Stimulated activated CD8-positive, alpha-beta memory T cell treated with anti-CD3 and anti-CD28 coated beads, Interleukin-15, amount 100 ng/mL, for 48 hours (primary cell): ENCODE results near the gene NR0B2.
"Not testable (repeated sequence)": the region's sequence is repeated elsewhere in the genome, so short reads cannot be mapped to it uniquely, and the experiment has no call there.

Source experiments
- DNase-seq, 2 donors: peaks; one replicate each; pipeline ENCODE4 v3.0.0-alpha.2; 2020; ENCODE audit warnings: low read depth in 2 of 2

Gene NR0B2

DNA sequence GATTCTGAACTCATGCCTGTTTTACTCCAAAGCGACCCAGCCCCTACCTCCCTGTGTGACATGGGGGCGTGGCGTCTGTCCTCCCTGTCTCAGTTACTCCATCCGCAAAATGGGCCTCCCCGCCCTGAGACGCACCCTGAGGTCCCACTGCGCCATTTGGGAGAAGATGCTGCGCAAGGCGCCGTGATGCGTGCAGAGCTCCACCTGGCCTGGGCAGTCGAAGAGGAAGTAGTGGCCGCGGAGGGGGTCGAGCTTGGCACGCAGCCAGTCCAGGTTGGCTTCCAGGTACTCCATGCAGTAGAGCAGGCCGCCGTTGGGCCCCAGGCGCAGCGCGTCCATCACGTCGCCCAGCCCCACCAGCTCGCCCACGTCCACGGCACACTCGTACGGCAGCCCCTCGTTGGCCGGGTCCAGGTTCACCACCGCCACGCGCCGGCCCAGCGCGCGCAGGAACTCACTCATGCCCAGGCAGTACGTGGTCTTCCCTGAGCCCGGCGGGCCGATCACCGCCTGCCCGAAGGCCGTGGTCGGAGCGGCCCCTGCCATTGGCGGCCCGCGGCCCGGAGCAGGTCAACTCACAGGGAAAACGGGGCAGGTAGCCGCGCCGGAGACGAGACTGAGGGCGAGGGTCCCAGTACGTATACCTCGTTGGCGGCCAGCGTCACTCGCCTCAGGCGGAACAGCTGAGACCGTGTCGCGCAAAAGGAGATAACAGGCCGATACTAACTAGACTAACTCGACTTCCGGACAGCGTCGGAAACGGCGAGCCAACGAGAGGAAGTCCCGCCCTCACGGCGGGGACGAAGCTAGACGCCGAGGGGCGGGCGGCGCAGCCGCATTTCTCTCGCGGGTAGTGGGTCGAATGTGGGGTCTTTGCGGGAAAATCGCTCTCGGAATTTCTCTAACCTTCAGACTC, 24.0 kb downstream of the NR0B2 start, which contains the start of gene GPN2:
GPN2 (minus strand) TSS at position 733 of the 916 bp plus-strand sequence; CDS start at position 546, 187 bp downstream.
- peak; percentile 69 to 71 for DNase-seq

DNA sequence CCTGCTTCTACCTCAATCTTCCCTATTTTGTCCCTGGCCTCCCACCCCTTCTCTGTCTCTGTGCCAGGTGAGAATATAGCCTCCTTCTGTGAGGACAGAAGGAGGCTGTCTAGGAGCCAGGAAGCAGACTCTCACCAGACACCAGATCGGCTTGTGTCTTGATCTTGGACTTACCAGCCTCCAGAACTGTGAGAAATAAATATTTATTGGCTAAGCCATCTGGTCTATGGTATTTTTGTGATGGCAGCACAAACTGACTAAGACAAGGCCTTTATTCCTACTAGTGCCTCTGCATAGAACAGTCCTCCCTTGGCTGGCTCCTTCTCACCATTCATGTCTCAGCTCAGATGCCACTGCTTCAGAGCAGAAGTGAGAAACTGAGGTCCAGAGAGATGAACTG, 25.5 kb downstream of the NR0B2 start:
- no peak for DNase-seq

- no peak for DNase-seq
Observed at GRCh38 chr1:26887125-26887524, 26.6 kb downstream of the NR0B2 start.

DNA sequence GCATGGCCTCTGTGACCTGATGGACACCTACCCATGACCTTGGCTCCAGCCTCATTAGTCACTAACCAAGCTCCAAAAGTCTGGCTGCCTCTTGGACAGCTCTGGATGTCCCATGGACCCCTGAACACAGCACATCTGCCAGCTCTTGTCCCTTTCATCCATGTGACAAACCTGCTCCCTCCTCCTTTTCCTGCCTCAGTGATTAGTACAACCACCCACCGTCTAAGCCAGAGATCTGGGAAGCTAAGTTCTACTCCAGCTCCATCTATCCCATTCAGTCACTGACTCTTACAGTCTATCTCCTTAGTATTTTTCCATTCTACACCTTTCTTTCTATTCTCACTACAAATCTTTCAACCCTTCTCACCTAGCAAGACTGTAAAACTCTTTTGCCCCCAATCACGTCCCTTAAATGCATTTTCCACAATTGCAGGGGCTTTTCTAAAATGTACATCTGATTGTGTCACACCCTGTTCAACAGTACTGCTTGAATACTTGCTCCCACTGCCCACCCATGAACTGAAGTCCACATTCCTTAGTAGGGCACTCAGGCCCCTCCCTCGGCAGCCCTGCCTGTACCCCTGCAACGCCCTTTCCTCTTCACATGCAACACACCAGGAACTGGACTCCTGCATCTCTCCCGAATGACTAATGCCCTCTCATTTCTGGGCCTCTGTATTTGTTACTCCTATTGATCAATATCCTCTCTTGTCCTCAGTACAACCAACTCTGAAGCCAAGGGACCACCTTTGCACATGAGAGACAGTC, 30.9 kb downstream of the NR0B2 start:
- no peak for DNase-seq

GRCh38 chr1:26881611-26882010, 32.2 kb downstream of the NR0B2 start:
- not testable (repeated sequence) for DNase-seq

- DNase-seq = no peak
Observed at GRCh38 chr1:26879793-26880192, 34.0 kb downstream of the NR0B2 start.

DNA sequence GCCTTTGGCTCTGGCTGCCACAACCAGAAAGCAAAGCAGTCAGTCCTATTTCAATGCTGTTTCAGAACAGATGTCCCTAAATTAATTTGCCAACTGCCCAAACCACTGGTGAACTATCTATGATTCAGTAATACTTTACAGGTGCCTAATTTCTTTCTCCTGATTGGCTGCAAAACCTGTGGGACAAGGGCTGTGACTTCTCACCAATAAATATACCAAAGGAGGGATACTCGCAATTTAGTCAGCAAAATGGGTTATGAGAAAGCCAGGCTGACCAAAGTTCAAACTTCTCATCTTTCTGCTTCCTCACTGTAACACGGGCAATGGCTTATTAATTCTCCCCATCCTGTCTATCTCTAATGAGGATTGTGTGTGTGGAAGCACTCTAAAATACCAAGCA, 36.4 kb downstream of the NR0B2 start:
- no peak for DNase-seq

GRCh38 chr1:26874896-26875295, 38.9 kb downstream of the NR0B2 start:
- no peak for DNase-seq

GRCh38 chr1:26873097-26873496, 40.7 kb downstream of the NR0B2 start:
- not testable (repeated sequence) for DNase-seq

- peak; percentile 95 to 97 for DNase-seq
Observed at GRCh38 chr1:26864610-26865480, 48.9 kb downstream of the NR0B2 start.

GRCh38 chr1:26863685-26864077, 50.1 kb downstream of the NR0B2 start:
- no peak for DNase-seq

DNA sequence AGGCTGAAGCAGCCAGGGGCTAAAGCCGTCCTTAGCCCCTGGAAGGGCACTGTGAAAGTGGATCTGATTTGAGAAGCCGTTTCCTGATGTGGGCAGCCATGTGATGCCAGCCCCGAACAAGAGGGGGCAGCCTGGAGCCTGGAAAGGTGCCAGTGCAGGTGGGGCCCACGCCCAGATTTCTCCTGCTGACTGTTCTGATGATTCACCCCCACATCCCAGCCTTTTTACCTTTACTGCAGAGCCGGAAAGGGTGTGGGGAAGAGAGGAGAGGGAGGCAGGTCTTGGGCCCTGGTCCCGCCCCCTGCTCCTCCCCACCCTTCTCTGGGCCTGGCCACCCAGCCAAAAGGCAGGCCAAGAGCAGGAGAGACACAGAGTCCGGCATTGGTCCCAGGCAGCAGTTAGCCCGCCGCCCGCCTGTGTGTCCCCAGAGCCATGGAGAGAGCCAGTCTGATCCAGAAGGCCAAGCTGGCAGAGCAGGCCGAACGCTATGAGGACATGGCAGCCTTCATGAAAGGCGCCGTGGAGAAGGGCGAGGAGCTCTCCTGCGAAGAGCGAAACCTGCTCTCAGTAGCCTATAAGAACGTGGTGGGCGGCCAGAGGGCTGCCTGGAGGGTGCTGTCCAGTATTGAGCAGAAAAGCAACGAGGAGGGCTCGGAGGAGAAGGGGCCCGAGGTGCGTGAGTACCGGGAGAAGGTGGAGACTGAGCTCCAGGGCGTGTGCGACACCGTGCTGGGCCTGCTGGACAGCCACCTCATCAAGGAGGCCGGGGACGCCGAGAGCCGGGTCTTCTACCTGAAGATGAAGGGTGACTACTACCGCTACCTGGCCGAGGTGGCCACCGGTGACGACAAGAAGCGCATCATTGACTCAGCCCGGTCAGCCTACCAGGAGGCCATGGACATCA, 50.7 kb downstream of the NR0B2 start, which contains the start of gene SFN:
SFN (plus strand) TSS at position 369 of the 904 bp plus-strand sequence; CDS start at position 433, 64 bp downstream.
- peak; percentile 37 to 40 for DNase-seq

DNA sequence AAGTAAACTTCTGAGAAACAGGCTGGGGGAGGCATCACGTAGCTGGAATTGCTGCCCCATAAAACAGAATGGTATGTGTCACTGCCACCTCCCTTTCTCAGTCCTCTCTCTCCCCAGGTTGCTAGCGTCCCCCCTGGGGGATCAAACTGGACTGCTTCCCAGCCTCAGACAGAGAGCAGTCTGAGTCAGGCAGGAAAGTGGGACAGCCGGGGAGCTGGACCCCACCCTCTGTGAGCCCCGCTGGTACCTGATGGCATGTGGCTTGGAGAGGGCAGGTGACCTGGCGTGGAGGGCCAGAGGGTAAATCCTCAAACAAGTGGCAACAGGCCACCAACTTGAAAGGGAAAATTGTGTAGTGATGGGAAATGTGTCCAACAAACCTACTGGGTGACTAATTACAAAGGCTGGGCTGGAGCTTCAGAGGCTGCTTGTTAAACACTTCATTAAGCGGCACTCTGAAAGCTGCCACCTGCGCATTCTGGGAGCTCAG, 51.8 kb downstream of the NR0B2 start:
- no peak for DNase-seq
